ENCODE results near the gene PPP2R5A. TPM values are rescaled to one million over a fixed set of nuclear protein-coding genes. Genes with fewer than 3 reads are reported as not detected.

PPP2R5A gene
- total RNA-seq, 1 experiment from 2014 or later = 22.0 TPM

- H3K9me3 ChIP-seq (ENCODE audit: control insufficient read depth, low read depth, low read length) = no peaks in the 10 kb centered on the region
- no peak overlapping the region for H2AFZ ChIP-seq (ENCODE audit: low read length)
- no peaks in the 10 kb centered on the region for H3K4me1 Mint-ChIP-seq
- no peak overlapping the region for H3K27ac ChIP-seq (ENCODE audit: insufficient read length, low read depth, low read length)
- TF ChIP-seq, protein P1, sequence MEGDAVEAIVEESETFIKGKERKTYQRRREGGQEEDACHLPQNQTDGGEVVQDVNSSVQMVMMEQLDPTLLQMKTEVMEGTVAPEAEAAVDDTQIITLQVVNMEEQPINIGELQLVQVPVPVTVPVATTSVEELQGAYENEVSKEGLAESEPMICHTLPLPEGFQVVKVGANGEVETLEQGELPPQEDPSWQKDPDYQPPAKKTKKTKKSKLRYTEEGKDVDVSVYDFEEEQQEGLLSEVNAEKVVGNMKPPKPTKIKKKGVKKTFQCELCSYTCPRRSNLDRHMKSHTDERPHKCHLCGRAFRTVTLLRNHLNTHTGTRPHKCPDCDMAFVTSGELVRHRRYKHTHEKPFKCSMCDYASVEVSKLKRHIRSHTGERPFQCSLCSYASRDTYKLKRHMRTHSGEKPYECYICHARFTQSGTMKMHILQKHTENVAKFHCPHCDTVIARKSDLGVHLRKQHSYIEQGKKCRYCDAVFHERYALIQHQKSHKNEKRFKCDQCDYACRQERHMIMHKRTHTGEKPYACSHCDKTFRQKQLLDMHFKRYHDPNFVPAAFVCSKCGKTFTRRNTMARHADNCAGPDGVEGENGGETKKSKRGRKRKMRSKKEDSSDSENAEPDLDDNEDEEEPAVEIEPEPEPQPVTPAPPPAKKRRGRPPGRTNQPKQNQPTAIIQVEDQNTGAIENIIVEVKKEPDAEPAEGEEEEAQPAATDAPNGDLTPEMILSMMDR (conservative IDR thresholded peaks at IDR 0.05) = no peak
- no peak overlapping the region for H4K91ac ChIP-seq (ENCODE audit: insufficient read length, low read depth, low read length)
- H2AK5ac ChIP-seq (ENCODE audit: insufficient read length, low read length) = no peak overlapping the region
- no peaks in the 10 kb centered on the region for H3K79me2 ChIP-seq (ENCODE audit: insufficient read depth, low read length)
- no peak for DNase-seq
- no peak overlapping the region for H3K4ac ChIP-seq (ENCODE audit: low read depth, low read length)
- no peak overlapping the region for H2BK15ac ChIP-seq (ENCODE audit: low read depth, low read length)
- no peaks in the 10 kb centered on the region for H3K79me1 ChIP-seq (ENCODE audit: insufficient read depth, low read depth, low read length, poor library complexity, severe bottlenecking)
- H3K23ac ChIP-seq (ENCODE audit: insufficient read length, low read depth, low read length) = no peak overlapping the region
- H4K20me1 ChIP-seq (ENCODE audit: control insufficient read depth, insufficient read depth, insufficient read length) = no peaks in the 10 kb centered on the region
- no peaks in the 10 kb centered on the region for H3K9me3 Mint-ChIP-seq
- no peak overlapping the region for H4K8ac ChIP-seq (replicated peaks; ENCODE audit: insufficient read length, low read depth, low read length)
- no peak overlapping the region for H4K5ac ChIP-seq (ENCODE audit: insufficient read length, low read depth, low read length)
- H3K56ac ChIP-seq (ENCODE audit: insufficient read length, low read depth, low read length) = no peak overlapping the region
- no peak overlapping the region for H3K27ac Mint-ChIP-seq
- H3K27me3 ChIP-seq (ENCODE audit: insufficient read depth, low read length) = no peaks in the 10 kb centered on the region
- H2BK5ac ChIP-seq (ENCODE audit: insufficient read length, low read length) = no peak overlapping the region
- H2BK120ac ChIP-seq (ENCODE audit: low read depth, low read length, poor library complexity, severe bottlenecking) = no peak overlapping the region
- no peak overlapping the region for H3T11ph ChIP-seq (ENCODE audit: low read length)
- H3K4me3 Mint-ChIP-seq = no peak overlapping the region
- no CpG with 5 or more reads among the region's 4 CpGs for WGBS (ENCODE audit: extremely low coverage, insufficient read length, low lambda C conversion rate)
- no peaks in the 10 kb centered on the region for H3K27me3 Mint-ChIP-seq (ENCODE audit: low read depth)
- H3K4me2 ChIP-seq (ENCODE audit: insufficient read depth, insufficient read length, low read length) = no peak overlapping the region
- H2BK12ac ChIP-seq (ENCODE audit: insufficient read length, low read depth, low read length) = no peak overlapping the region
- peaks cover 0 to 16% (median 6%) of the 10 kb centered on the region in 3 experiments; a peak in 6 of 7 replicates for H3K36me3 Mint-ChIP-seq (ENCODE audit: insufficient read depth in 1 of 3, low read depth in 3 of 3)
- no peak overlapping the region for H3K14ac ChIP-seq (ENCODE audit: insufficient read depth, low read length)
- no peak overlapping the region for H3K18ac ChIP-seq (ENCODE audit: insufficient read length, low read depth, low read length)
- H3K9ac ChIP-seq (ENCODE audit: extremely low read depth, insufficient read length, low read length) = no peak overlapping the region
- H3K23me2 ChIP-seq (ENCODE audit: insufficient read length, low read depth, low read length, poor library complexity, severe bottlenecking) = no peaks in the 10 kb centered on the region
- H3K4me1 ChIP-seq (ENCODE audit: insufficient read depth, low read length) = no peaks in the 10 kb centered on the region
- no peak overlapping the region for H2BK20ac ChIP-seq (ENCODE audit: low read depth, low read length, poor library complexity, severe bottlenecking)
Measured at GRCh38 chr1:212344905-212345304, 59.7 kb downstream of the PPP2R5A start.
